Activated effector memory CD4-positive, alpha-beta T cell treated with Interleukin-2 at 50 U/mL for 16 hours (primary cell): ENCODE measurements around the gene KDM6B.

Source experiments
- DNase-seq: peaks from one replicate; pipeline ENCODE4 v3.0.0-alpha.2; 2020

Gene KDM6B

GRCh38 chr17:7824021-7824924 lies 9.7 kb upstream of the KDM6B start:
- DNase-seq = no peak

DNA sequence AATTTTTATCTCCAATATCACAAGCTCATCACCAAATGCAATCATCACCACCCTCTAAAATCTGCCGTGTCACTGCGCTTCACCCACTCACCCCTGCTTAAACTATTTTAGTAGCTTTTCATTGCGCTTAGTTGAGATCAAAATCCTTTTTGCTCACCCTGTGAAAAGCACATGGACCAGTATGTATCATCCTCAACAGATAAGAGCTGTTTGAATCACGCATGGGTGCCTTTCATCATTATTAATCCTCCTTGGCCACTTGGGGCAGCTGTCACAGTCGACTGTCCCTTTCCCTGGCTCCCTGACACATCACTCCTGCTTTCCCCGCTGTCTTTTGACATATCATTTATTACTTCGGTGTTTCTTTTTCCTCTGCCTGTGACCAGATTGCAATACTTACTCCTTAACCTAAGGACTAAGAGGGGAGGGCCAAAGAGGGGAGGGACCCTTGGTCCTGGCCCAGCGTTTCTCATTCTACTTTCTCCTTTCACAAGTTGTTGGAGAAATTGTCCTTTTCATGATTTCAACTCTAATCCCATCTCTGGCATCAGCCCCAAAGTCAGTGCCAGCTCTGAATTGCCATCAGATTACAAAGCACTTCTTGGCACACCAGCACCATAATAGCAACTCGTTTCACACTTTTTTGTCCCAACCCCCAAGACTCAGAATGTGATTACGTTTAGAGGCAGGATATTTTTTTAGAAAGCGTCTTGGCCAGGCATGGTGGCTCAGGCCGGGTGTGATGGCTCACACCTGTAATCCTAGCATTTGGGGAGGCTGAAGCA lies 8.6 kb upstream of the KDM6B start:
- DNase-seq = no peak

DNA sequence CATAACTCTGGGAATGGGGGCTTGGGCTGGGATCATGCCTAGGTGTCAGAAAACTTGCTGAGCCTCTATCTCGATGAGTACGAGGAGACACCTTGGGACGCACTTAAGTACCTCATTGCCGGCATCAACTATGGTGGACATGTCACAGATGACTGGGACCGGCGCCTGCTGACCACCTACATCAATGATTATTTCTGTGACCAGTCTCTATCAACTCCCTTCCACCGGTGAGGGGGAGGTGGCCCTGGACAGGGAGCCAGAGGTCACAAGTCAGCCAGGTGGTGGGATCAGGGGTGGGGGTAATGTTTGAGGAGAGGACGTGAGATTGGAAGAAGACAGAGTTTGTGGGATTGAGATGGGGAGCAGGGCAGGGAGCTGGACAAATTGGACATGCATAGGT lies 3.4 kb upstream of the KDM6B start:
- no peak for DNase-seq

DNA sequence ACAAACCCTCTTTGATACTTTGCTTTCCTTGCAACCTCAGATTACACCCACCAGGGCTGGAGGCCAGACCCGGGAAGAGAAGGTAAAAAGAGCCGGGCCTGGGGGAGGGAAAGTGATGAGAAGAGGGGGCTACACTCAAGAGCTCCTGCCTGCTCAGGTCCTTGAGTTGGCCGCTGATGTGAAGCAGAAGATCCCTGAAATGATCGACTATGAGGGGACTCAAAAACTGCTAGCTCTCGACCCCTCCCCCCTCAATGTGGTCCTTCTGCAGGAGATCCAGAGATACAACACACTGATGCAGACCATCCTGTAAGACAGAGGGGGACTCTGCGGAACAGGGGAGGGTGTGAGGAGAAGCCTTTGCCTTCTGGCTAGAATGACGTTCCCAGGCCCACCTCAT lies 2.8 kb upstream of the KDM6B start:
- DNase-seq = no peak

DNA sequence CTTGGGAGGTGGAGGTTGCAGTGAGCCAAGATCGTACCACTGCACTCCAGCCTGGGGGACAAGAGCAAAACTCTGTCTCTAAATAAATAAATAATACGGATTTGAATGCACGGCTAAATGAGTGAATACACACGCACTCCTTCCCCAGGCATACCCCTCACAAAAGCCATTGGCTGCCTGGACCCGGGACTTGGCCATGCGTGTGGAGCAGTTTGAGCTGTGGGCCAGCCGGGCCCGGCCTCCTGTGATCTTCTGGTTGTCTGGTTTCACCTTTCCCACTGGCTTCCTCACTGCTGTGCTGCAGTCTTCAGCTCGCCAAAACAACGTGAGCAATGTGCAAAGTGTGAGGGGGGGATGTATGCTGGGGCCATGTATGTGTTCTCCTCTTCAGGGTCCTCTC lies 1.6 kb upstream of the KDM6B start:
- no peak for DNase-seq

- DNase-seq = no peak
Observed at GRCh38 chr17:7833011-7833794, 814 bp upstream of the KDM6B start.

GRCh38 chr17:7834542-7834956 lies 532 bp downstream of the KDM6B start:
- DNase-seq = peak; percentile 47

GRCh38 chr17:7834957-7835813 lies 1.2 kb downstream of the KDM6B start:
- DNase-seq = peak; percentile 72

- DNase-seq = no peak
Observed at GRCh38 chr17:7835814-7836595, 2.0 kb downstream of the KDM6B start.

DNA sequence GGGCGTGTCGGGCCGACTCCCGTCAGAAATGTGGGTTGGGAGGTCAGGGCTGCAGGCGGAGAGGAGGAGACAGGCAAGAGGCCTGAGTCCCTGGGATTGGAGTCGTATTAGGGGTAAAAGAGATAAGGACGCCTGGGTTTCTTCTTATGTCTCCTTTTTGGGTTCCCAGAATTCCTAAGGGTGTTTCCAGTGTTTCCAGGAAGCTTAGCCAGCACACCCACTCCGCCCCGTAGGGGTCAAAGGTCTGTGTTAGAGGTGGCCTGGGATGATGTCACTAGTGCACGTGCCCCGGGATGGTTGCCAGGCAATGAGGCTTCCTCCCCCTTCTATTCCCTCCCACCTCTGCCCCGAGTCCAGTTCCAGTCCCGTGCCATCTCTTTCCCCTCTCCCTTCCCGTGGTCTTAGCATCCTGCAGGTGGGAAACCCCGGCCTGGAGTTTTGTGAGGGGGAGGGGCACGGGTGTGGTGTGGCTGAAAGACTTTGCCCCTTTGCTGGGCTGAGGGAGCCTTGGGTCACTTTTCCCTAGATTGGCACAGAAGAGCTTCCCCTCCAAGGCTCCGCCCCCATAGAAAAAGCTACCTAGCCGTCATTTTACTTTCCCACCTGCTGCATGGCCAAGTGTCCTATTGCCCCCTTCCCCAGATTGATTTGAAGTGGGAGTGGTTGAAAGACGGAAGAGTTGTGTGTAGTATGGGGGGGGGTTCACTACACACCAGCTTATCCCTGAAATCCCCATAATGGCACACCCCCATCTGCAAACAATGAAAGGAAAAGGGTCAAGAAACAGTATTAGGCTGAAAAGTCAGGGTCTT lies 2.8 kb downstream of the KDM6B start:
- peak; percentile 38 for DNase-seq

GRCh38 chr17:7837408-7838088 lies 3.5 kb downstream of the KDM6B start:
- no peak for DNase-seq

DNA sequence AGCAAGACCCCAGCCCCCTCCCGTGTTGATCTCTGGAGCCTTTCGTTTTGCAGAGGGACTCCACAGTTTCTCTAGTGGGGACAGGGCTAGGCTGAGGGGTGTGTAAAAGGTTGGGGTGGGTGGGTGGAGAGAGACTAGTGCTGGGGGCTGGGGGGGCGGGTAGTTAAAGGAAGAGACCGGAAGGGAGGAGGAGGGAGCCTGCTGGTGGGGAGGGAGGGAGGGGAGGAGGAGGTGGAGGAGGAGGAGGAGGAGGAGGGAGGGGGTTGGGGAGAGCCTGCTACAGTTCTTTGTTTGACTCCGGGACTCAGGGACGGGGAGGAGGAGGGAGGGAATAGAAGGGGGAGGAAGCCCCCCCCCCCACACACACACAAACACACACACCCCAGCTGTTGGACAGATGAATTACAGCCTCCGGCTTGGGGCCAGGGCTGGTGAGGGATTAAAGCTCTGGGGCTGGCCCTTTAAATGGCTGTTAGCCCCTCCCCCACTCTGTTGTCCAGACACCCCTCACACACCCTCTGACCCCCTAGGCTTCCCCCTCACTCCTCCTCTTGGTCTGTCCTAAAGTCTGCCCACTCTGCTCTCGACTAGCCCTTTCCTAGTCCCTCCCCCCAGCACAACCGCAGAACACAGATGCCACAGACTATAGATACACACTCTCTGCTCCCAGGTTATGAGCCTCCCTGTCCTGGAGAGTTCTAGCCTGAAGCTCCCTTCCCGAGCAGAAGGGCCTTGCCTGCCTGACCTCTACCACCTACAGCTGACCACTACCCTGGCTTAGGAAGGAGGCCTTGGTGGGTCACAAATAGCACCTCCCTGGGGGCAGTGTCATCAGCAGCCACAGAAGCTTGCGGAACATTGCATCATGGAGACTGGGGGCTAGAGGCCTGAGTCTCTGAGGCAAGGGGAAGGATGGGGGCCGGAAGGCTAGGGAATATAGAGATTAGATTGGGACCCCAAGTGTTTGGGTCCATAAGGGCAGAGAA lies 4.4 kb downstream of the KDM6B start:
- no peak for DNase-seq

DNA sequence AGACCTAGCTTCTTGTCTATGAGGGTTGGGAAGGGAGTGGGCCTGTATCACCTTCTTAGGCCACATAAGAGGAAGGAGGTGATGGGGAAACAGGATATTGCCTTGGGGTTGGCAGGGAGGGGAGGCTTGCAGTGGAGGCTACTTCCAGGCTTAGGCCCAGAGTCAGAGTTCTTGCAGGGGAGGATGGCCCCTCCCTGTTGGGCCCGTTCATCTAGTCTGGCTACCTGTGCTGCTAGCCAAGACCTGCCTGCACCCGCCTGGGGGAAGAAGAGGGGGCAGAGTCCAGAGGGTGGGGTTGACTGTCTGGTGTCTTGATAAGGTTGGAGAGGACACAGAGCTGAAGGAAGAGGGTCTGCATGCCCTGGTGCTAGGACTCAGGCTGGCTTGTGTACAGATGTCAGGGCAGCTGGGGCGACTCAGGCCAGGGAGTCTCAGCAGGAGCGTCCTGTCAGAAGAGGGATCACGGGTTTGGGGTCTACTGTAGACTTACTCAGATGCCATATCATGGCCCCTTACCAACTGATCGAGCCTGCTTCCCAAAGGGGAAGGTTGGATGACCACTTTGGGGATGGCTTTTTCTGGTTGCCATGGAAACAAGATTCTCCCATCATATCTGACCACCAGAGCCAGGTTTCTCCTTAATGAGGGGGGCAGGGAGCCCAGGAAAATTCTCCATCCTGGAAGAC lies 5.3 kb downstream of the KDM6B start:
- DNase-seq = no peak

GRCh38 chr17:7839876-7840261 lies 5.9 kb downstream of the KDM6B start:
- no peak for DNase-seq

- DNase-seq = no peak
Observed at GRCh38 chr17:7840441-7840840, 6.4 kb downstream of the KDM6B start.

- DNase-seq = no peak
Observed at GRCh38 chr17:7840875-7841274, 6.9 kb downstream of the KDM6B start.

- peak; percentile 84 for DNase-seq
Observed at GRCh38 chr17:7841396-7841914, 7.4 kb downstream of the KDM6B start.

- peak; percentile 77 for DNase-seq
Observed at GRCh38 chr17:7841915-7842379, 7.9 kb downstream of the KDM6B start.
